A673 (cell line): ENCODE measurements around the gene ABCB9. TPM values are rescaled to one million over a fixed set of nuclear protein-coding genes. Genes with fewer than 3 reads are reported as not detected.
A peak's percentile ranks its signal among the peaks of the same experiment; 100 is the strongest.

Experiments
- BruUV-seq: library from RNA; stranded (reverse); fragments of 400-500 nt; replicated peaks from 2 replicates; lab custom pipeline; 2021; lab: Mats Ljungman, UMichigan
- CTCF ChIA-PET: fragments of 300-600 bp; sonication (Branson Sonifier 250); formaldehyde crosslinking; loops from one replicate; lab custom pipeline; 2022; ENCODE audit warnings: antibody characterized with exemption; lab: Charles Lee
- POLR2A ChIA-PET: fragments of 300-600 bp; sonication (Branson Sonifier 250); formaldehyde crosslinking; loops from one replicate; lab custom pipeline; 2022; ENCODE audit warnings: antibody characterized with exemption; ENCODE audit not compliant: low non-redundant PET; lab: Charles Lee
- DNase-seq: peaks from one replicate; pipeline ENCODE4 v3.0.0-alpha.2; 2015; ENCODE audit warnings: low spot score
- H3K27ac ChIP-seq: fragments of 200-600 bp; sonication (generic); 2 replicates; pipeline ENCODE4 v1.5.1; 2016; ENCODE audit warnings: mixed run types, low read depth, mild to moderate bottlenecking, mixed read lengths, antibody characterized with exemption, low read length; ENCODE audit not compliant: poor library complexity, severe bottlenecking
- H3K27me3 ChIP-seq: fragments of 200-600 bp; sonication (generic); replicated peaks from 2 replicates; pipeline ENCODE4 v1.6.1; 2017; ENCODE audit warnings: mixed run types, low read depth, mild to moderate bottlenecking, mixed read lengths, antibody characterized with exemption, low read length; ENCODE audit not compliant: insufficient read depth, poor library complexity
- H3K36me3 ChIP-seq: fragments of 200-600 bp; sonication (generic); 2 replicates; pipeline ENCODE4 v1.6.1; 2016; ENCODE audit warnings: mixed run types, mild to moderate bottlenecking, mixed read lengths, antibody characterized with exemption, low read length; ENCODE audit not compliant: insufficient read depth, poor library complexity, severe bottlenecking
- H3K4me1 ChIP-seq: fragments of 200-600 bp; sonication (generic); 2 replicates; pipeline ENCODE4 v1.6.1; 2017; ENCODE audit warnings: mixed run types, mild to moderate bottlenecking, mixed read lengths, antibody characterized with exemption, low read length; ENCODE audit not compliant: insufficient read depth, poor library complexity, severe bottlenecking
- H3K4me3 ChIP-seq: fragments of 200-600 bp; sonication (generic); 2 replicates; pipeline ENCODE4 v1.5.1; 2016; ENCODE audit warnings: low read depth, mixed run types, mild to moderate bottlenecking, mixed read lengths, low read length; ENCODE audit not compliant: poor library complexity, severe bottlenecking
- H3K9me3 ChIP-seq: fragments of 200-600 bp; sonication (generic); 2 replicates; pipeline ENCODE4 v1.6.1; 2016; ENCODE audit warnings: mixed run types, low read depth, mild to moderate bottlenecking, mixed read lengths, antibody characterized with exemption, low read length; ENCODE audit not compliant: poor library complexity, severe bottlenecking
- CTCF ChIP-seq: fragments of 300-800, 200-600 bp; sonication (generic); conservative IDR thresholded peaks from 2 replicates; pipeline ENCODE4 v1.5.1; 2017; ENCODE audit warnings: low read depth, mild to moderate bottlenecking, antibody characterized with exemption, low read length, moderate library complexity, mixed read lengths
- EZH2 ChIP-seq: fragments of 200-600 bp; sonication (generic); IDR thresholded peaks from 2 replicates; pipeline ENCODE4 v1.6.1; 2017; ENCODE audit warnings: borderline replicate concordance, low read depth, mild to moderate bottlenecking, mixed read lengths, antibody characterized with exemption, low read length; ENCODE audit not compliant: poor library complexity, severe bottlenecking
- intact Hi-C: fragments of 100-400 bp; cut with micrococcal nuclease; formaldehyde crosslinking; loops from one replicate; pipeline ENCODE4 v1.10.0; 2022; ENCODE audit not compliant: unreplicated experiment
- total RNA-seq: library from RNA; stranded (reverse); gene quantifications from 2 replicates; pipeline ENCODE4 v1.2.3, GENCODE V29; 2021

The ABCB9 gene
- total RNA-seq, 1 experiment from 2014 or later = 8.9 TPM

GRCh38 chr12:122986258-122986871 lies 20.1 kb upstream of the ABCB9 start:
- no TSS peak for BruUV-seq
- TF ChIP-seq CTCF (no peak), EZH2 (no peak)
- Histone ChIP-seq H3K36me3 (peaks cover 16% of the 10 kb centered on the region), H3K4me1 (peaks cover 7% of the 10 kb centered on the region), H3K4me3 (no peak overlapping the region), H3K27ac (no peak overlapping the region), H3K9me3 (no peaks in the 10 kb centered on the region), H3K27me3 (no peaks in the 10 kb centered on the region)
- POLR2A ChIA-PET = no interaction called here
- DNase-seq = no peak
- intact Hi-C loops = no loop called here
- CTCF ChIA-PET = no interaction called here

GRCh38 chr12:122985338-122986257 lies 19.3 kb upstream of the ABCB9 start:
- TF ChIP-seq EZH2 (no peak), CTCF (no peak)
- POLR2A ChIA-PET = no interaction called here

GRCh38 chr12:122984612-122985337 lies 18.5 kb upstream of the ABCB9 start:
- TF ChIP-seq CTCF = no peak
- DNase-seq = no peak
- CTCF ChIA-PET = no interaction called here
- no peak overlapping the region for H3K4me3 ChIP-seq
- peaks cover 16% of the 10 kb centered on the region for H3K36me3 ChIP-seq
- POLR2A ChIA-PET = no interaction called here
- no peaks in the 10 kb centered on the region for H3K9me3 ChIP-seq
- H3K27ac ChIP-seq = peak overlapping the region; percentile 37
- intact Hi-C loops = loop anchor here (5.0 kb wide), 2 partner anchors 168 to 253 kb away; partner anchors contain the start of gene PITPNM2
- H3K4me1 ChIP-seq = peaks cover 7% of the 10 kb centered on the region
- no peaks in the 10 kb centered on the region for H3K27me3 ChIP-seq
- BruUV-seq = no TSS peak

More at GRCh38 chr12:122985338-122986257, 19.3 kb upstream of the ABCB9 start:
- Histone ChIP-seq H3K4me3 (no peak overlapping the region), H3K4me1 (peaks cover 7% of the 10 kb centered on the region), H3K27ac (no peak overlapping the region), H3K27me3 (no peaks in the 10 kb centered on the region), H3K36me3 (peaks cover 16% of the 10 kb centered on the region), H3K9me3 (no peaks in the 10 kb centered on the region)
- intact Hi-C loops = no loop called here
- no TSS peak for BruUV-seq
- CTCF ChIA-PET = no interaction called here
- DNase-seq = no peak
